ENCODE data around the gene GPS2. TPM values are rescaled to one million over a fixed set of nuclear protein-coding genes. Genes with fewer than 3 reads are reported as not detected.
A peak's percentile ranks its signal among the peaks of the same experiment; 100 is the strongest.

Gene GPS2
- total and polyA plus RNA-seq, 2 of the 4 experiments (the other 2 are of a cell fraction) = 36.2 to 50.9 TPM

- Histone ChIP-seq H3K79me1 (ENCODE audit: low read depth in 1 of 2, low read length in 2 of 2) (peaks cover 20 to 47% of the 10 kb centered on the region in 2 experiments; a peak in 3 of 4 replicates), H3K56ac (ENCODE audit: extremely low read depth, insufficient read depth, low read length) (no peak within 1 kb of the TSS), H3K9me3 (ENCODE audit: control insufficient read depth, insufficient read depth, low read length) (no peaks in the 10 kb centered on the region), H3K9me1 (ENCODE audit: insufficient read depth, low read length) (peaks cover 21% of the 10 kb centered on the region), H3K4me3 (ENCODE audit: insufficient read depth, low read depth, low read length) (no peak within 1 kb of the TSS), H2BK20ac (ENCODE audit: low read depth, low read length) (peak within 1 kb of the TSS; percentile 58), H2AFZ (replicated peaks; ENCODE audit: low read length, poor library complexity) (peak within 1 kb of the TSS; percentile 83), H4K20me1 (ENCODE audit: insufficient read depth, low read length) (peaks cover 18% of the 10 kb centered on the region), H3K9ac (ENCODE audit: low read depth, low read length) (peak within 1 kb of the TSS; percentile 18; the same call in 1 of the 2 replicates), H2AK9ac (replicated peaks; ENCODE audit: low read depth, low read length, poor library complexity) (peak within 1 kb of the TSS; percentile 91), H3K14ac (replicated peaks; ENCODE audit: low read depth, low read length) (peak within 1 kb of the TSS; percentile 55), H2BK120ac (ENCODE audit: low read depth, low read length) (peak within 1 kb of the TSS; percentile 48; the same call in 1 of the 2 replicates), H2AK5ac (ENCODE audit: low read depth, low read length) (peak within 1 kb of the TSS; percentile 94), H3K18ac (ENCODE audit: low read depth, low read length) (no peak within 1 kb of the TSS), H3K36me3 (ENCODE audit: control insufficient read depth, insufficient read depth, low read length) (no peaks in the 10 kb centered on the region), H3K4ac (ENCODE audit: low read depth, low read length) (peak within 1 kb of the TSS; percentile 55), H2BK5ac (ENCODE audit: low read depth, low read length, poor library complexity, severe bottlenecking) (peak within 1 kb of the TSS; percentile 38), H3K4me2 (ENCODE audit: low read depth, low read length) (peak within 1 kb of the TSS; percentile 68), H3K4me1 (ENCODE audit: control insufficient read depth, insufficient read depth, low read length) (peaks cover 32% of the 10 kb centered on the region), H3K27ac (ENCODE audit: insufficient read depth, low read length) (peak within 1 kb of the TSS; percentile 17; the same call in 1 of the 2 replicates), H3K23ac (ENCODE audit: low read depth, low read length) (peak within 1 kb of the TSS; percentile 83), H2BK15ac (ENCODE audit: low read depth, low read length) (peak within 1 kb of the TSS; percentile 21; the same call in 1 of the 3 replicates), H4K5ac (ENCODE audit: low read depth, low read length) (0 out of 2 replicates have a peak within 1 kb of the TSS, but pooled peaks have one; percentile 26), H3K27me3 (ENCODE audit: control insufficient read depth, insufficient read depth, low read length) (no peaks in the 10 kb centered on the region), H4K8ac (ENCODE audit: low read depth in 2 of 2, low read length in 2 of 2) (peak within 1 kb of the TSS in 1 of 2 experiments; percentile 66; a peak in 2 of 4 replicates), H4K91ac (ENCODE audit: insufficient read depth, low read depth, low read length) (peak within 1 kb of the TSS; percentile 66)
- in situ Hi-C loops (cut with MboI; ENCODE audit: low sequenced_read_pairs) = loop anchor here (5.0 to 10.0 kb wide), 2 partner anchors 37 to 200 kb away; partner anchors contain the start of genes PLSCR3 and TNFSF13
- no TSS peak for BruUV-seq (replicated peaks)
- WGBS, 2 experiments (ENCODE audit: extremely low coverage in 2 of 2, insufficient read length in 1 of 2) = 34% methylated on average over 5 of the region's 10 CpGs; no CpG with 5 or more reads in 1 of the 2 experiments
- CTCF ChIA-PET = interaction anchor here (0.9 to 4.1 kb wide), 2 partner anchors 17 to 206 kb away, joined by 3 to 19 read pairs; partner anchors contain the start of gene SENP3
- DNase-seq (no peak), ATAC-seq (ENCODE audit: low read depth) (no peak)
- POLR2A ChIA-PET (ENCODE audit: unreplicated experiment) = no interaction called here
- intact Hi-C loops (cut with micrococcal nuclease) = no loop called here
- dilution Hi-C loops (cut with HindIII; ENCODE audit: low sequenced_read_pairs, unreplicated experiment) = no loop called here
- TF ChIP-seq RFX5 (IDR thresholded peaks at IDR 0.05; ENCODE audit: low read depth, low read length) = no peak
These were observed 39.9 kb upstream of the GPS2 start, which contains the start of gene TMEM95 for GRCh38 chr17:7355053-7355452. TSS of gene TMEM95 (plus strand) at chr17:7355156. CDS start at chr17:7355205, 49 bp downstream.

All from IMR-90 (cell line).